WTC11 (cell line): ENCODE measurements around the gene CROCC2. TPM values are rescaled to one million over a fixed set of nuclear protein-coding genes. Genes with fewer than 3 reads are reported as not detected.

Experiments
- ATAC-seq: fragments of 200-7000 bp; cut with Tn5 transposase; 2 replicates; pipeline ENCODE4 v1.10.0; 2021; ENCODE audit warnings: mild to moderate bottlenecking, moderate library complexity
- CTCF ChIA-PET: fragments of 300-600 bp; sonication (Branson Sonifier 250); formaldehyde crosslinking; loops from one replicate; lab custom pipeline; 2021; ENCODE audit warnings: antibody characterized with exemption; lab: Charles Lee
- POLR2A ChIA-PET: fragments of 350-600 bp; sonication (Branson Sonifier 250); formaldehyde crosslinking; loops from one replicate; lab custom pipeline; 2021; ENCODE audit warnings: antibody characterized with exemption; lab: Charles Lee
- DNase-seq: peaks from one replicate; pipeline ENCODE4 v3.0.0; 2021; ENCODE audit warnings: low spot score
- H3K27ac Mint-ChIP-seq: 2 replicates; pipeline ENCODE4 v1.8.0; 2021; ENCODE audit warnings: mixed read lengths
- H3K27me3 Mint-ChIP-seq: 2 replicates; pipeline ENCODE4 v1.8.0; 2021; ENCODE audit warnings: low read depth, mild to moderate bottlenecking, moderate library complexity, mixed read lengths
- H3K36me3 Mint-ChIP-seq: 2 replicates; pipeline ENCODE4 v1.8.0; 2021; ENCODE audit warnings: mixed read lengths
- H3K4me1 Mint-ChIP-seq: 2 replicates; pipeline ENCODE4 v1.8.0; 2022; ENCODE audit warnings: mixed read lengths
- H3K4me3 Mint-ChIP-seq: 2 replicates; pipeline ENCODE4 v1.8.0; 2021; ENCODE audit warnings: mild to moderate bottlenecking, moderate library complexity, mixed read lengths
- H3K9me3 Mint-ChIP-seq: 2 replicates; pipeline ENCODE4 v1.8.0; 2021; ENCODE audit warnings: mixed read lengths
- ATF3 ChIP-seq: sonication (generic); formaldehyde crosslinking; conservative IDR thresholded peaks from 2 replicates; pipeline ENCODE4 v1.8.1; 2022; ENCODE audit warnings: mild to moderate bottlenecking, missing genetic modification reagents
- FOXJ3 ChIP-seq: sonication (generic); formaldehyde crosslinking; IDR thresholded peaks from 2 replicates; pipeline ENCODE4 v1.9.0; 2021; ENCODE audit warnings: missing genetic modification reagents, mild to moderate bottlenecking, borderline replicate concordance
- FOXK1 ChIP-seq: sonication (generic); formaldehyde crosslinking; IDR thresholded peaks from 2 replicates; pipeline ENCODE4 v1.8.0; 2022; ENCODE audit warnings: mild to moderate bottlenecking, moderate library complexity, missing genetic modification reagents
- FOXP1 ChIP-seq: sonication (generic); formaldehyde crosslinking; IDR thresholded peaks from 2 replicates; pipeline ENCODE4 v1.8.0; 2022; ENCODE audit warnings: missing genetic modification reagents, mild to moderate bottlenecking, moderate library complexity, borderline replicate concordance
- GABPB1 ChIP-seq: sonication (generic); formaldehyde crosslinking; IDR thresholded peaks from 2 replicates; pipeline ENCODE4 v1.8.1; 2023; ENCODE audit warnings: mild to moderate bottlenecking, missing genetic modification reagents
- GTF2I ChIP-seq: fragments of 250-450 bp; sonication (Bioruptor Pico); conservative IDR thresholded peaks from 2 replicates; pipeline ENCODE4 v1.4.0; 2021; ENCODE audit warnings: mild to moderate bottlenecking
- JAZF1 ChIP-seq: fragments of 250-450 bp; sonication (Bioruptor Pico); IDR thresholded peaks from 2 replicates; pipeline ENCODE4 v1.9.0; 2021; ENCODE audit warnings: moderate library complexity, mild to moderate bottlenecking, inconsistent platforms
- MAX ChIP-seq: sonication (generic); formaldehyde crosslinking; IDR thresholded peaks from 2 replicates; pipeline ENCODE4 v1.8.0; 2022; ENCODE audit warnings: mild to moderate bottlenecking, missing genetic modification reagents
- MYBL2 ChIP-seq: sonication (generic); formaldehyde crosslinking; IDR thresholded peaks from 2 replicates; pipeline ENCODE4 v1.8.1; 2023; ENCODE audit warnings: mild to moderate bottlenecking, moderate library complexity, missing genetic modification reagents
- TEAD1 ChIP-seq: sonication (generic); formaldehyde crosslinking; IDR thresholded peaks from 2 replicates; pipeline ENCODE4 v1.8.0; 2022; ENCODE audit warnings: mild to moderate bottlenecking, missing genetic modification reagents
- TEAD4 ChIP-seq: sonication (generic); formaldehyde crosslinking; IDR thresholded peaks from 2 replicates; pipeline ENCODE4 v1.8.0; 2022; ENCODE audit warnings: mild to moderate bottlenecking, missing genetic modification reagents
- ZBTB21 ChIP-seq: sonication (generic); formaldehyde crosslinking; IDR thresholded peaks from 2 replicates; pipeline ENCODE4 v1.8.1; 2023; ENCODE audit warnings: mild to moderate bottlenecking, missing genetic modification reagents, borderline replicate concordance
- ZNF281 ChIP-seq: sonication (generic); formaldehyde crosslinking; IDR thresholded peaks from 2 replicates; pipeline ENCODE4 v1.8.0; 2023; ENCODE audit warnings: mild to moderate bottlenecking, missing genetic modification reagents
- ZNF396 ChIP-seq: fragments of 250-450 bp; sonication (Bioruptor Pico); IDR thresholded peaks from 2 replicates; pipeline ENCODE4 v1.8.0; 2021; ENCODE audit warnings: mild to moderate bottlenecking, moderate library complexity, borderline replicate concordance
- ZNF416 ChIP-seq: fragments of 250-450 bp; sonication (Bioruptor Pico); IDR thresholded peaks from 2 replicates; pipeline ENCODE4 v1.9.0; 2021; ENCODE audit warnings: mild to moderate bottlenecking, inconsistent platforms
- total RNA-seq: library from RNA; stranded (reverse); gene quantifications from 3 replicates; pipeline ENCODE4 v1.2.3, GENCODE V29; 2021

Gene CROCC2
- total RNA-seq, 1 experiment from 2014 or later = not detected

- Mint-ChIP-seq H3K4me3 (no peak overlapping the region), H3K4me1 (no peaks in the 10 kb centered on the region), H3K36me3 (no peaks in the 10 kb centered on the region), H3K9me3 (no peaks in the 10 kb centered on the region), H3K27ac (no peak overlapping the region), H3K27me3 (no peaks in the 10 kb centered on the region)
- POLR2A ChIA-PET = no interaction called here
- ATAC-seq (no peak), DNase-seq (no peak)
- TF ChIP-seq ZNF416 = no peak
- TF ChIP-seq FOXJ3 = no peak
- TF ChIP-seq ZNF281 (CRISPR knock-in tag) = no peak
- no peak for TF ChIP-seq TEAD4
- TF ChIP-seq JAZF1 = no peak
- CTCF ChIA-PET = interaction anchor here (0.9 to 3.3 kb wide), 4 partner anchors 22 to 91 kb away, joined by 3 to 13 read pairs (median 4); no protein-coding TSS in a partner anchor
Observed at GRCh38 chr2:240892356-240892755, 13.8 kb upstream of the CROCC2 start.

GRCh38 chr2:240892925-240893324, 13.2 kb upstream of the CROCC2 start:
- no peak for DNase-seq
- Mint-ChIP-seq H3K27ac (no peak overlapping the region), H3K4me1 (no peaks in the 10 kb centered on the region), H3K27me3 (no peaks in the 10 kb centered on the region), H3K36me3 (no peaks in the 10 kb centered on the region), H3K9me3 (no peaks in the 10 kb centered on the region), H3K4me3 (no peak overlapping the region)
- ATAC-seq = no peak
- CTCF ChIA-PET = interaction anchor here (0.8 to 1.6 kb wide), 3 partner anchors 21 to 91 kb away, joined by 3 to 5 read pairs (median 5); no protein-coding TSS in a partner anchor
- TF ChIP-seq MYBL2 (CRISPR knock-in tag) (no peak), ATF3 (no peak), ZNF281 (CRISPR knock-in tag) (no peak), FOXK1 (CRISPR knock-in tag) (no peak), TEAD1 (CRISPR knock-in tag) (no peak), ZNF396 (CRISPR knock-in tag) (no peak), MAX (CRISPR knock-in tag) (no peak), ZBTB21 (CRISPR knock-in tag) (no peak), GTF2I (CRISPR knock-in tag) (no peak)
- POLR2A ChIA-PET = no interaction called here

GRCh38 chr2:240893363-240893844, 12.7 kb upstream of the CROCC2 start:
- TF ChIP-seq FOXP1 (CRISPR knock-in tag) (0 out of 2 replicates have a peak, but pooled peaks have one; percentile 17), GABPB1 (CRISPR knock-in tag) (no peak)
- TF ChIP-seq, all 79 proteins: peak for 1
- no peak overlapping the region for H3K27ac Mint-ChIP-seq
- no peaks in the 10 kb centered on the region for H3K36me3 Mint-ChIP-seq
- CTCF ChIA-PET = interaction anchor here (0.8 to 1.6 kb wide), 4 partner anchors 21 to 90 kb away, joined by 3 to 5 read pairs (median 4); no protein-coding TSS in a partner anchor
- no peaks in the 10 kb centered on the region for H3K9me3 Mint-ChIP-seq
- no peak overlapping the region for H3K4me3 Mint-ChIP-seq
- no peak; the same call in 1 of the 2 replicates for ATAC-seq
- H3K27me3 Mint-ChIP-seq = no peaks in the 10 kb centered on the region
- no peak for DNase-seq
- POLR2A ChIA-PET = no interaction called here
- no peaks in the 10 kb centered on the region for H3K4me1 Mint-ChIP-seq
